PC-9 (cell line): ENCODE data around the gene SLAMF6.

Source experiments
- CTCF ChIP-seq: fragments of 200-600 bp; sonication (generic); conservative IDR thresholded peaks from 2 replicates; pipeline ENCODE4 v1.6.1; 2017; ENCODE audit warnings: mixed run types, antibody characterized with exemption, mild to moderate bottlenecking, moderate library complexity
- EZH2 ChIP-seq: fragments of 200-600 bp; sonication (generic); IDR thresholded peaks from 2 replicates; pipeline ENCODE4 v1.8.0; 2017; ENCODE audit warnings: antibody characterized with exemption, low read depth

- TF ChIP-seq CTCF (no peak), EZH2 (no peak)
Observed at GRCh38 chr1:160547422-160547821, 24.4 kb upstream of the SLAMF6 start.
